ENCODE measurements around the gene PCNT. TPM values are rescaled to one million over a fixed set of nuclear protein-coding genes. Genes with fewer than 3 reads are reported as not detected.

PCNT gene
- polyA plus RNA-seq, 1 donor from 2014 or later, result 28.2 TPM

DNA sequence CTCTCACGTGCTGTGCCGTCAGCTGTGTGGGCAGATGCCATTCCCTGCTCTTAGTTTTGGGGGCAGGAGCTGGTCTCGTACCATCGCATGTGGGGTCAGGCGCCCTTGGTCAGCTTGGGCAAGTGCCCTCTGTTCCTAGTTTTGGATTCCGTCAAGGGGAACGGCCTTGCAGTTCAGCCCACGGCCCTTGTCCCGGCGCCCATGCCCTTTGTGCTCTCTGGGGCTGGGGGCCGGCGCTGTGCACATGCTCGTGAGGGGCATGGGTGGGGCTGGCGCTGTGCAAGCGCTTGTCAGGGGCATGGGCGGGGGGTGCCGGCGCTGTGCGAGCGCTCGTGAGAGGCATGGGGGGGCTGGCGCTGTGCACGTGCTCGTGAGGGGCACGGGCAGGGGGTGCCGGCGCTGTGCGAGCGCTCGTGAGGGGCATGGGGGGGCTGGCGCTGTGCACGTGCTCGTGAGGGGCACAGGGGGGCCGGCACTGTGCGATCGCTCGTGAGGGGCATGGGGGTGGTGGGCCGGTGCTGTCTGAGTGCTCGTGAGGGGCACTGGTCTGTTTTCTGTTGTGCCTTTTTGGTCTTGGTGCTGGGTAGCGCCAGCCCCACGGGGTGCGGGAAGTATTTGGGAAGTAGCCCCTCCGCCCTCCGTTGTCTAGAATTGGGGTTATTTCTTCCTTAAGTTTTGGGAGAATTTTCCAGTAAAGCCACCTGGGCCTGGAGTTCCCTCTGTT is 105.2 kb downstream of the PCNT start:
- Histone ChIP-seq H3K27me3 (ENCODE audit: insufficient read depth, low read depth, low read length) (no peaks in the 10 kb centered on the region), H3K4me2 (ENCODE audit: low read length) (no peak overlapping the region), H4K20me1 (ENCODE audit: insufficient read depth) (no peaks in the 10 kb centered on the region), H3K27ac (ENCODE audit: low read length) (no peak overlapping the region), H2AFZ (ENCODE audit: low read depth, low read length) (no peak overlapping the region), H3K9me2 (ENCODE audit: insufficient read depth, low read length) (no peaks in the 10 kb centered on the region), H3K4me3 (ENCODE audit: low read length) (no peak overlapping the region), H3K9me3 (ENCODE audit: low read length) (no peaks in the 10 kb centered on the region), H3K79me2 (replicated peaks; ENCODE audit: insufficient read depth, low read length) (no peaks in the 10 kb centered on the region), H3K36me3 (ENCODE audit: insufficient read depth, low read length) (no peaks in the 10 kb centered on the region), H3K9ac (ENCODE audit: low read length) (no peak overlapping the region), H3F3A (ENCODE audit: insufficient read depth, low read length, poor library complexity, severe bottlenecking) (no peaks in the 10 kb centered on the region)
- TF ChIP-seq EP300 (conservative IDR thresholded peaks at IDR 0.05; ENCODE audit: poor library complexity, severe bottlenecking) (no peak), REST (IDR thresholded peaks at IDR 0.05; ENCODE audit: borderline replicate concordance) (no peak), CTCF (IDR thresholded peaks at IDR 0.05; ENCODE audit: poor library complexity, severe bottlenecking) (no peak), RAD21 (conservative IDR thresholded peaks at IDR 0.05) (no peak), POLR2AphosphoS5 (IDR thresholded peaks at IDR 0.05) (no peak), EZH2 (IDR thresholded peaks at IDR 0.05; ENCODE audit: borderline replicate concordance, insufficient read depth, low read length, poor library complexity, severe bottlenecking) (no peak), TAF1 (IDR thresholded peaks at IDR 0.05; ENCODE audit: low read depth) (no peak), MXI1 (conservative IDR thresholded peaks at IDR 0.05; ENCODE audit: poor library complexity, severe bottlenecking) (no peak), SMC3 (conservative IDR thresholded peaks at IDR 0.05; ENCODE audit: poor library complexity) (no peak)

- Histone ChIP-seq H3F3A (ENCODE audit: insufficient read depth, low read length, poor library complexity, severe bottlenecking) (no peaks in the 10 kb centered on the region), H3K36me3 (ENCODE audit: insufficient read depth, low read length) (no peaks in the 10 kb centered on the region), H3K9me2 (ENCODE audit: insufficient read depth, low read length) (no peaks in the 10 kb centered on the region), H3K79me2 (replicated peaks; ENCODE audit: insufficient read depth, low read length) (no peaks in the 10 kb centered on the region), H2AFZ (ENCODE audit: low read depth, low read length) (no peak overlapping the region), H3K27me3 (ENCODE audit: insufficient read depth, low read depth, low read length) (no peaks in the 10 kb centered on the region), H3K9ac (ENCODE audit: low read length) (no peak overlapping the region), H3K4me2 (ENCODE audit: low read length) (no peak overlapping the region), H3K27ac (ENCODE audit: low read length) (no peak overlapping the region), H4K20me1 (ENCODE audit: insufficient read depth) (no peaks in the 10 kb centered on the region), H3K9me3 (ENCODE audit: low read length) (no peaks in the 10 kb centered on the region), H3K4me3 (ENCODE audit: low read length) (no peak overlapping the region)
- TF ChIP-seq REST (IDR thresholded peaks at IDR 0.05; ENCODE audit: borderline replicate concordance) (no peak), RAD21 (conservative IDR thresholded peaks at IDR 0.05) (no peak), EP300 (conservative IDR thresholded peaks at IDR 0.05; ENCODE audit: poor library complexity, severe bottlenecking) (no peak), TAF1 (IDR thresholded peaks at IDR 0.05; ENCODE audit: low read depth) (no peak), MXI1 (conservative IDR thresholded peaks at IDR 0.05; ENCODE audit: poor library complexity, severe bottlenecking) (no peak), POLR2AphosphoS5 (IDR thresholded peaks at IDR 0.05) (no peak), EZH2 (IDR thresholded peaks at IDR 0.05; ENCODE audit: borderline replicate concordance, insufficient read depth, low read length, poor library complexity, severe bottlenecking) (no peak), SMC3 (conservative IDR thresholded peaks at IDR 0.05; ENCODE audit: poor library complexity) (no peak), CTCF (IDR thresholded peaks at IDR 0.05; ENCODE audit: poor library complexity, severe bottlenecking) (no peak)
Measured at GRCh38 chr21:46429754-46430681, 106.1 kb downstream of the PCNT start.
